Pancreas (tissue), 10 donors: ENCODE data around the gene EFNA2. TPM values are rescaled to one million over a fixed set of nuclear protein-coding genes. Genes with fewer than 3 reads are reported as not detected.

Experiments used
- ATAC-seq, 4 donors: fragments of 200-7000 bp; cut with Tn5 transposase; one replicate each; pipeline versions ENCODE4 v1.8.0 to v1.9.1; 2020; ENCODE audit warnings: mild to moderate bottlenecking in 4 of 4, moderate library complexity in 4 of 4
- DNase-seq, 6 donors: peaks; one replicate each; pipeline ENCODE4 v3.0.0-alpha.2; 2020
- FAIRE-seq: peaks from 2 replicates; lab custom pipeline; 2012; peaks lifted over from hg19 to GRCh38; lab: Jason Lieb, UNC
- H3K27ac ChIP-seq, 4 donors: fragments of 200-600 bp; sonication (generic); 1 replicate in 3 of 4; 2 replicates in 1 of 4; pipeline versions ENCODE4 v1.5.0 to v1.8.0; 2020
- H3K27me3 ChIP-seq, 4 donors: fragments of 200-600 bp; one replicate each; pipeline ENCODE4 v1.8.0; 2021
- H3K36me3 ChIP-seq, 3 donors: fragments of 200-600 bp; sonication (generic) in 1 of 3; one replicate each; pipeline versions ENCODE4 v1.5.0 to v1.8.0; 2020 to 2021
- H3K4me1 ChIP-seq, 3 donors: fragments of 200-600 bp; one replicate each; pipeline ENCODE4 v1.8.0; 2021
- H3K4me3 ChIP-seq, 4 donors: fragments of 200-600 bp; sonication (generic) in 2 of 4; one replicate each; pipeline versions ENCODE4 v1.5.0 to v1.8.0; 2020 to 2021
- H3K9me3 ChIP-seq, 4 donors: fragments of 200-600 bp; one replicate each; pipeline ENCODE4 v1.8.0; 2021
- CTCF ChIP-seq, 4 donors: fragments of 200-600 bp; sonication (generic) in 3 of 4; IDR thresholded peaks; one replicate each; pipeline versions ENCODE4 v1.5.0 to v1.8.0; 2021; ENCODE audit warnings: antibody characterized with exemption in 4 of 4
- WGBS, 2 donors: extraction: QIAGEN DNeasy Blood & Tissue Kit; methylation state at CpG; one replicate each; pipeline ENCODE4 v1.1.7; 2013; 5-methylcytosine and 5-hydroxymethylcytosine counted together
- intact Hi-C, 3 donors: fragments of 100-400 bp; cut with DNase I; formaldehyde crosslinking; loops; one replicate each; pipeline versions ENCODE4 v1.11.1 to v1.14.2; 2022
- polyA plus RNA-seq, 2 donors: library from polyadenylated mRNA; stranded (reverse); fragments of 200-250 nt; gene quantifications; one replicate each; pipeline ENCODE4 v1.2.3, GENCODE V29; 2013
- total RNA-seq, 6 donors: library from RNA; stranded (reverse); fragmentation: NEBNext Ultra II Directional in 4 of 6; extraction: Animal tissue kit (Norgen Biotek cat#: 25700) in 4 of 6; gene quantifications; one replicate each; pipeline versions ENCODE4 v1.2.1 to v1.2.4, GENCODE V29; 2021 to 2023
- donor health status: healthy with polysubstance abuse.
- donor health status: DM: no; HTN: no; CAD: no; lungs with moderate emphysema.
- donor health status: DM: no; HTN: no; CAD: no.
- donor health status: control.
- donor health status: control.
- donor health status: Bipolar disorder and iron deficiency.
- donor health status: DM: yes; HTN: yes; CAD: no.
- donor health status: DM: no; HTN: no; CAD: no.
- donor health status: DM: no; HTN: no; CAD: no.
- donor health status: DM: yes; HTN: yes; CAD: no.

The EFNA2 gene
- total and polyA plus RNA-seq, 8 donors = 0.22 to 0.94 TPM; not detected in 6

- Histone ChIP-seq H3K27me3 (no peaks in the 10 kb centered on the region), H3K4me3 (peak overlapping the region; percentile 84 to 96 (median 90)), H3K9me3 (no peaks in the 10 kb centered on the region), H3K27ac (peak overlapping the region; percentile 97 to 99 (median 98)), H3K36me3 (peaks cover 8 to 40% (median 34%) of the 10 kb centered on the region in 3 donors), H3K4me1 (peaks cover 9 to 39% (median 21%) of the 10 kb centered on the region in 3 donors)
- ATAC-seq (peak; percentile 35 to 61 (median 44)), DNase-seq (peak; percentile 90 to 96 (median 92)), FAIRE-seq (no peak)
- WGBS, 2 donors = 2 to 3% methylated on average over 18 to 26 of the region's 26 CpGs
- TF ChIP-seq CTCF (IDR thresholded peaks at IDR 0.05) = no peak
- intact Hi-C loops = no loop called here
These were observed 32.7 kb upstream of the EFNA2 start for GRCh38 chr19:1252821-1253513.

DNA sequence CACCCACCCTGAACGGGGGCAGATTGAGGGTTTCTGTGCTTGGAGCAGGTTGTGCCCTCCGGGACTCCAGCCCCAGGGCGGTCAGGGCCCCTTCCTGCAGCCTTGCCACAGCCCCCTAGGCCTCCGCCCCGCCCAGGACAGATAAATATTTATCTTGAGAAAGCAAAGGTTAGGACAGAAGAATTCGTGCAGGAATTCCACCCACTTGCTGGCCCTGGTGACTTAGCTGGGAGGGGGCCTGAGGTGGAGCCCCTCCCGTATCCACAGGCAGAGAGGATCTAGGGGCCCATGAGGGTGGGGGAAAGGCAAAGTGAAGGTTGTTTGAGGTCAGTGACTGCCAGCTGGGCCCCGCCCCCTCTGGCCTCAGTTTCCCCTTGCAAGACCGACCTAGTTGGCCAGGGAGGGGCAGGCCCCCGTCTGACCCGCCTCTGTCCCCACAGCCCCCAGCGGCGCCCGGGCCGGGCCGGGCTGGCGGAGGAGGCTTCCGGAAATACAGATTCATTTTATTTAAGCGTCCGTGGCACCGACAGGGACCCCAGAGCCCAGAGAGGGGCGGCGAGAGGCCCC is 32.1 kb upstream of the EFNA2 start:
- Histone ChIP-seq H3K4me1 (peaks cover 9 to 43% (median 19%) of the 10 kb centered on the region in 3 donors), H3K27me3 (no peaks in the 10 kb centered on the region), H3K27ac (peak overlapping the region; percentile 97 to 99 (median 98)), H3K9me3 (no peaks in the 10 kb centered on the region), H3K36me3 (peaks cover 8 to 40% (median 34%) of the 10 kb centered on the region in 3 donors), H3K4me3 (peak overlapping the region in 3 of 4 donors; percentile 1 to 96 (median 89))
- 49 to 52% methylated on average over 23 of the region's 23 CpGs for WGBS, 2 donors
- intact Hi-C loops = no loop called here
- ATAC-seq (peak in 2 of 4 donors; percentile 0), DNase-seq (peak in 1 of 6 donors; percentile 77), FAIRE-seq (no peak)
- TF ChIP-seq CTCF (IDR thresholded peaks at IDR 0.05) = no peak

DNA sequence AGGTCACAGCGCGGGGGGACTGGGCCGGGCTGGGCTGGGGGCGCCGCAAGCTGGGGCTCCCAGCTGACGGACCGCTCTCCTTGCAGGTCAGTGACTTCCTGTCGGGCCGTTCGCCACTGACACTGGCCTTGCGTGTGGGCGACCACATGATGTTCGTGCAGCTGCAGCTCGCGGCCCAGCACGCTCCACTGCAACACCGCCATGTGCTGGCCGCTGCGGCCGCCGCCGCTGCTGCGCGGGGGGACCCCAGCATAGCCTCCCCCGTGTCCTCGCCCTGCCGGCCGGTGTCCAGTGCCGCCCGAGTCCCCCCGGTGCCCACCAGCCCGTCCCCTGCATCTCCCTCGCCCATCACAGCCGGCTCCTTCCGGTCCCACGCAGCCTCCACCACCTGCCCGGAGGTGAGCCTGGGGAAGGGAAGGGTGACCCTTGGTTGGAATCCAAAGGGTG is 31.6 kb upstream of the EFNA2 start:
- Histone ChIP-seq H3K27me3 (no peaks in the 10 kb centered on the region), H3K4me1 (peaks cover 9 to 48% (median 19%) of the 10 kb centered on the region in 3 donors), H3K36me3 (peaks cover 8 to 40% (median 34%) of the 10 kb centered on the region in 3 donors), H3K27ac (peak overlapping the region; percentile 97 to 99 (median 98)), H3K9me3 (no peaks in the 10 kb centered on the region), H3K4me3 (peak overlapping the region in 2 of 4 donors; percentile 89 to 96)
- DNase-seq = peak in 2 of 6 donors; percentile 48 to 65
- 81 to 85% methylated on average over 34 to 37 of the region's 37 CpGs for WGBS, 2 donors
- no peak for ATAC-seq
- intact Hi-C loops = no loop called here
- no peak for TF ChIP-seq CTCF (IDR thresholded peaks at IDR 0.05)
- FAIRE-seq = no peak

GRCh38 chr19:1254530-1255185 is 31.0 kb upstream of the EFNA2 start:
- Histone ChIP-seq H3K36me3 (peaks cover 8 to 40% (median 34%) of the 10 kb centered on the region in 3 donors), H3K4me3 (no peak overlapping the region)
- no peak for FAIRE-seq

More at GRCh38 chr19:1254530-1255185, 31.0 kb upstream of the EFNA2 start:
- H3K4me1 ChIP-seq = peaks cover 9 to 53% (median 19%) of the 10 kb centered on the region in 3 donors
- 80 to 84% methylated on average over 20 of the region's 20 CpGs for WGBS, 2 donors
- ATAC-seq (no peak), DNase-seq (peak in 2 of 6 donors; percentile 38 to 43)
- intact Hi-C loops = no loop called here
- H3K27me3 ChIP-seq = no peaks in the 10 kb centered on the region
- TF ChIP-seq CTCF (IDR thresholded peaks at IDR 0.05) = no peak
- peak overlapping the region; percentile 97 to 99 (median 98) for H3K27ac ChIP-seq
- no peaks in the 10 kb centered on the region for H3K9me3 ChIP-seq
